ENCODE measurements around the gene GIGYF2.

GRCh38 chr2:232781765-232782164 is 84.6 kb downstream of the GIGYF2 start:
- no peak for TF ChIP-seq CTCF (IDR thresholded peaks at IDR 0.05; ENCODE audit: poor library complexity)
- TF ChIP-seq EZH2 (IDR thresholded peaks at IDR 0.05; ENCODE audit: borderline replicate concordance): no peak

Data from hepatocyte (in vitro differentiated cells).